Tibial nerve (tissue), 4 donors: ENCODE results near the gene CLDN9.

Source experiments
- EP300 ChIP-seq, 2 donors: sonication (generic); formaldehyde crosslinking; IDR thresholded peaks; one replicate each; pipeline ENCODE4 v1.6.1; 2017; ENCODE audit warnings: antibody characterized with exemption in 2 of 2, mild to moderate bottlenecking in 1 of 2
- POLR2A ChIP-seq, 2 donors: fragments of 450-650 bp; IDR thresholded peaks; one replicate each; pipeline ENCODE4 v1.6.1; 2017; ENCODE audit warnings: antibody characterized with exemption in 2 of 2, mild to moderate bottlenecking in 2 of 2, moderate library complexity in 2 of 2
- TF ChIP-seq, protein P1 (sequence below), 5 experiments: fragments of 200-600 bp in 3 of 5; fragments of 450-650 bp in 2 of 5; sonication (generic) in 3 of 5; IDR thresholded peaks; one replicate each; pipeline ENCODE4 v1.5.1; 2016 to 2019; ENCODE audit warnings: antibody characterized with exemption in 5 of 5, mild to moderate bottlenecking in 3 of 5, moderate library complexity in 2 of 5

DNA sequence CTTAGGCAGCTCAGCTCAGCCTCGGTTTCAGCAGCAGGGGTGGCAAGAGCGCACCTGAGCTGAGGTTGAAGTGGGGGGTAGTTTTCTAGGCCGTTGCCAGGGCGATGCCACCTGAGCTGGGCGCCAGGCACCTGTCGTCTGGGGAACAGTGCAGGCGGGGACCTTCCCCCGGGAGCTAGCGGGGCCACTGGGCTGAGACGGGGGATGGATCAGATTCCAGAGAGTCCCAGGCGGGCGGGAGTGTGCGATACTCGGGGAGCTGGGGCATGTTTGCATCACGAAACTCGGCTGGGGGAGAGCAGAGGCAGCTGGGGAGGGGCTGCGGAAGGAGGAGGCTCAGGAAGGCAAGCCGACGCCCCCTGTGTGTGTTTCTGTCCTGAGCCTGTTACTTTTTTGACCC is 477 bp upstream of the CLDN9 start:
- TF ChIP-seq, protein P1, sequence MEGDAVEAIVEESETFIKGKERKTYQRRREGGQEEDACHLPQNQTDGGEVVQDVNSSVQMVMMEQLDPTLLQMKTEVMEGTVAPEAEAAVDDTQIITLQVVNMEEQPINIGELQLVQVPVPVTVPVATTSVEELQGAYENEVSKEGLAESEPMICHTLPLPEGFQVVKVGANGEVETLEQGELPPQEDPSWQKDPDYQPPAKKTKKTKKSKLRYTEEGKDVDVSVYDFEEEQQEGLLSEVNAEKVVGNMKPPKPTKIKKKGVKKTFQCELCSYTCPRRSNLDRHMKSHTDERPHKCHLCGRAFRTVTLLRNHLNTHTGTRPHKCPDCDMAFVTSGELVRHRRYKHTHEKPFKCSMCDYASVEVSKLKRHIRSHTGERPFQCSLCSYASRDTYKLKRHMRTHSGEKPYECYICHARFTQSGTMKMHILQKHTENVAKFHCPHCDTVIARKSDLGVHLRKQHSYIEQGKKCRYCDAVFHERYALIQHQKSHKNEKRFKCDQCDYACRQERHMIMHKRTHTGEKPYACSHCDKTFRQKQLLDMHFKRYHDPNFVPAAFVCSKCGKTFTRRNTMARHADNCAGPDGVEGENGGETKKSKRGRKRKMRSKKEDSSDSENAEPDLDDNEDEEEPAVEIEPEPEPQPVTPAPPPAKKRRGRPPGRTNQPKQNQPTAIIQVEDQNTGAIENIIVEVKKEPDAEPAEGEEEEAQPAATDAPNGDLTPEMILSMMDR (IDR thresholded peaks at IDR 0.05): no peak
- TF ChIP-seq POLR2A (IDR thresholded peaks at IDR 0.05) (no peak), EP300 (IDR thresholded peaks at IDR 0.05) (no peak)
